Vagina (tissue), 2 donors: ENCODE measurements around the gene ST7.

Source experiments
- CTCF ChIP-seq, 3 experiments: fragments of 450-650 bp in 2 of 3; fragments of 200-600 bp in 1 of 3; sonication (generic) in 1 of 3; IDR thresholded peaks; one replicate each; pipeline ENCODE4 v1.5.1; 2017 to 2019; ENCODE audit warnings: antibody characterized with exemption in 3 of 3, mild to moderate bottlenecking in 2 of 3, moderate library complexity in 2 of 3
- POLR2A ChIP-seq, 2 donors: fragments of 450-650 bp; IDR thresholded peaks; one replicate each; pipeline ENCODE4 v1.6.1; 2017; ENCODE audit warnings: antibody characterized with exemption in 2 of 2, mild to moderate bottlenecking in 2 of 2, moderate library complexity in 2 of 2
- POLR2AphosphoS5 ChIP-seq, 2 donors: sonication (generic); formaldehyde crosslinking; IDR thresholded peaks; one replicate each; pipeline ENCODE4 v1.9.0; 2017; ENCODE audit warnings: antibody characterized with exemption in 2 of 2, mild to moderate bottlenecking in 2 of 2, low read depth in 1 of 2; ENCODE audit not compliant: insufficient read depth in 1 of 2

- TF ChIP-seq CTCF (IDR thresholded peaks at IDR 0.05) (no peak), POLR2A (IDR thresholded peaks at IDR 0.05) (no peak), POLR2AphosphoS5 (IDR thresholded peaks at IDR 0.05; ENCODE audit: insufficient read depth in 1 of 2, low read depth in 1 of 2) (no peak)
Observed at GRCh38 chr7:116940689-116941370, 12.5 kb upstream of the ST7 start.
